Right forelimb (tissue), 1 donor: ENCODE results near the gene CARD14.

Source experiments
- DNase-seq: peaks from one replicate; pipeline ENCODE4 v3.0.0-alpha.2; 2018

The CARD14 gene

GRCh38 chr17:80212962-80213642 lies 43.3 kb downstream of the CARD14 start:
- no peak for DNase-seq

- DNase-seq, result no peak
Observed at GRCh38 chr17:80213643-80213975, 43.8 kb downstream of the CARD14 start.

- DNase-seq, result no peak
Observed at GRCh38 chr17:80214012-80214877, 44.4 kb downstream of the CARD14 start.

- no peak for DNase-seq
Observed at GRCh38 chr17:80214878-80215210, 45.0 kb downstream of the CARD14 start.

GRCh38 chr17:80216473-80217456 lies 46.9 kb downstream of the CARD14 start:
- no peak for DNase-seq

GRCh38 chr17:80217703-80218362 lies 48.0 kb downstream of the CARD14 start:
- DNase-seq, result no peak

DNA sequence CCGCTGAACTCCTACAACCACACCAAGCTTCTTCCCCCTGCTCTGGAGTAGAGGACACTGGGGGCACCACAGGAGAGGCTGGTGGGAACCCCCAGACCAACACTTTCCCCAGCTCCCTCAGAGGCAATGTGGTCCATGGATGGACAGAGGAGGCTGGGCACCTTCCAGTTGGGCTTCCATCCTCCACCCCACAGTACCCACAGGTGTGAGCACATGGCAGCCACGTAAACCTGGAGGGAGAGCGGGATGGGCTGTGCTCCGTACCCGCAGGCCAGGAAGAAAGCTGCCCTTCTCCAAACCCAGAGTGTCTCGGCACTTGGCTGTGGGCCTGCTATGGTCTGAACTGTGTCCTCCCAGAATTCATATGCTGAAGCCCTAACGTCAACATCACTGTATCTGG lies 48.6 kb downstream of the CARD14 start:
- DNase-seq, result no peak

- DNase-seq, result peak; percentile 76
Observed at GRCh38 chr17:80219013-80219762, 49.4 kb downstream of the CARD14 start.

- DNase-seq, result no peak
Observed at GRCh38 chr17:80219763-80220053, 49.9 kb downstream of the CARD14 start.

- peak; percentile 86 for DNase-seq
Observed at GRCh38 chr17:80220054-80220735, 50.4 kb downstream of the CARD14 start, which contains the start of the genes SGSH and SLC26A11. SGSH (minus strand) TSS chr17:80220333; CDS start chr17:80220313, 20 bp downstream. SLC26A11 (plus strand) TSS chr17:80220427; CDS start chr17:80221561, 1,134 bp downstream.

GRCh38 chr17:80220736-80221215 lies 50.9 kb downstream of the CARD14 start:
- DNase-seq, result no peak

- no peak for DNase-seq
Observed at GRCh38 chr17:80221351-80222105, 51.7 kb downstream of the CARD14 start.

- no peak for DNase-seq
Observed at GRCh38 chr17:80222376-80223141, 52.7 kb downstream of the CARD14 start.

DNA sequence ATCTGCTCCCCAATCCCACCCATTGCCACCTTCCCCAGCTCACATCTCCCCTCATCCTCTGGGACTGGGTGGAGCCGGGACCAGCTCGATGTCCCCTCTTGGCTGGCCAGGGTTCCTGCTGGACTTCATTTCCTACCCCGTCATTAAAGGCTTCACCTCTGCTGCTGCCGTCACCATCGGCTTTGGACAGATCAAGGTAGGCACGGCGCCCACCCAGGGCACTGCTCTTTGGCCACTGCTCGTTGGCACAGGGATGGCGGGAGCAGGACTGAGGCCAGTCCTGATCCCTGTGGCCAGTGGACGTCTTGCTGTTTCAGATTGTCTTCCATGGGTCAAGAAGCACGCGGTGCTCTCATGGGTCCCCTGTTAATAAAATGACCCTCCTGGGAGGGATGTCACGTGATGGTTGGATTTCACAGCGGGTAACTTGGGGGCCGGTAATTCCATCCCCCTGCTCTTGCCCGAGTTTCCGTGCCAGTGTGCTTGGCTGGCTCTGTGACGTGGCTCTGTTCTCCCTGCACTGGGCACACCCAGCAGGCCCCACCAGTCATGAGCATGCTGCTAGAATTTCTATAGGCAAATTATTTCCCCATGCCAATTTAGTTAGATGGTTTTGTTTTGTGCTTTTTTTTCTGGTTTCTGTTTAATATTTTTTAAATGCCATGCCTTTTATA lies 53.4 kb downstream of the CARD14 start:
- no peak for DNase-seq

- DNase-seq, result no peak
Observed at GRCh38 chr17:80223838-80224497, 54.1 kb downstream of the CARD14 start.

DNA sequence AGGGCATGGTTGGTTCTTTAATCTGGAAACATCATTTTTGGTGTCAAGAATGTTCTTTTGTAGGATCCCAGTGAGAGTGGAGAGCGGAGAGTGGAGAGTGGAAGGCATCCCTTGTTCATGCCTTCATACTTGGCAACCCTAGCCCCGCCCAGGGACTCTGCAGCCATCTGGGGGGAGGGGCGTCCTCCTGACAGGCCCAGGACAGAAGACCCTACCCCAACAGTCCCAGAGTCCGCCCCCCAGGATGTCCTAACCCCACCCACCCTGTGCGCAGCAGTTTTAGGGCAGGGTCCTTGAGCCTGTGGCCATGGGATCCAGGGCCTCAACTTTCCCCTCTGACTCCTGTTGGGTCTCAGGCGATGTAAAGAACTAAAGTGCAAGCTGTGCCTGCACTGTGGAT lies 54.9 kb downstream of the CARD14 start:
- no peak for DNase-seq

GRCh38 chr17:80225230-80225629 lies 55.4 kb downstream of the CARD14 start:
- DNase-seq, result no peak

DNA sequence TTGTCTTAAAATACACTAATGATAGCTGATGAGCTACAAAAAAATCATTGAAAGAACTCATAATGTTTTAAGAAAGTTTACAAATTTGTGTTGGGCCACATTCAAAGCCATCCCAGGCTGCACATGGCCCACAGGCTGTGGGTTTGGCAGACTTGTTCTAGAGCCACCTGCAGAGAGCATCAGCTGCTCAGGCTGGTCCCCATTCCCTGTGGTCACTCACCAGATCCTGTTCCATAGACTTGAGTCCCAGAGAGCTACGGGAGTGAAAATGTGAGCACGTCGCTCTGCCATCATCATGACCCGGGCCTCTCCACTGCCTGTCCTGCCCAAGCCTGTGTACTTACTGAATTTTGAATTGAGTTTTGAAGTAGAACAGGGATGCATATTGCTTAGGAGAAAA lies 57.3 kb downstream of the CARD14 start:
- DNase-seq, result no peak
